Measurements from ENCODE around the gene AKT2. TPM values are rescaled to one million over a fixed set of nuclear protein-coding genes. Genes with fewer than 3 reads are reported as not detected.

AKT2 gene
- total and polyA plus RNA-seq, 2 of the 8 experiments (the other 6 are each of a cell fraction or from before 2014, with no cell fraction given), result 151 to 183 TPM

- Histone ChIP-seq H3K4ac (replicated peaks; ENCODE audit: insufficient read length, low read depth, low read length) (no peak overlapping the region), H3K4me3 (ENCODE audit: extremely low read depth in 1 of 4, insufficient read depth in 2 of 4, low read depth in 3 of 4, low read length in 4 of 4) (no peak overlapping the region), H2BK20ac (ENCODE audit: low read length) (no peak overlapping the region), H3K23ac (ENCODE audit: insufficient read length) (no peak overlapping the region), H3K56ac (replicated peaks; ENCODE audit: insufficient read length, low read depth, low read length) (no peak overlapping the region), H4K5ac (ENCODE audit: insufficient read length, low read depth, low read length) (no peak overlapping the region), H3K27me3 (replicated peaks in 1 of 4; ENCODE audit: control insufficient read depth in 3 of 4, extremely low read depth in 1 of 4, insufficient read depth in 3 of 4, low read length in 3 of 4) (no peaks in the 10 kb centered on the region; a peak in 1 of 7 replicates), H3K14ac (ENCODE audit: insufficient read length) (no peak overlapping the region), H3K79me1 (ENCODE audit: low read depth, low read length) (no peaks in the 10 kb centered on the region), H3K79me2 (ENCODE audit: control insufficient read depth in 1 of 2, insufficient read depth in 2 of 2, low read length in 2 of 2) (no peaks in the 10 kb centered on the region), H4K91ac (replicated peaks; ENCODE audit: insufficient read length, low read length) (no peak overlapping the region), H2AFZ (ENCODE audit: low read length) (no peak overlapping the region), H2AK5ac (ENCODE audit: low read depth, low read length) (no peak overlapping the region), H2BK12ac (ENCODE audit: low read depth, low read length) (no peak overlapping the region), H2BK5ac (ENCODE audit: low read depth, low read length) (no peak overlapping the region), H3K4me1 (replicated peaks in 1 of 4; ENCODE audit: control insufficient read depth in 3 of 4, insufficient read depth in 4 of 4, low read length in 3 of 4) (no peaks in the 10 kb centered on the region), H3K4me2 (ENCODE audit: insufficient read depth in 1 of 2, low read depth in 2 of 2, low read length in 2 of 2) (no peak overlapping the region), H4K8ac (ENCODE audit: extremely low read depth, insufficient read depth, low read length) (0 out of 2 replicates have a peak overlapping the region, but pooled peaks have one; percentile 5), H3K27ac (ENCODE audit: low read depth, low read length) (no peak overlapping the region), H2BK15ac (ENCODE audit: low read length) (no peak overlapping the region), H3K9ac (replicated peaks in 1 of 4; ENCODE audit: extremely low read depth in 1 of 4, low read depth in 3 of 4, low read length in 3 of 4) (no peak overlapping the region), H4K20me1 (replicated peaks in 1 of 2; ENCODE audit: control insufficient read depth in 1 of 2, insufficient read depth in 2 of 2, low read length in 2 of 2) (peaks cover 0 to 1% of the 10 kb centered on the region in 2 experiments), H3K23me2 (ENCODE audit: low read depth, low read length) (no peaks in the 10 kb centered on the region), H3K9me3 (ENCODE audit: insufficient read depth in 2 of 2, low read depth in 1 of 2, low read length in 1 of 2) (no peaks in the 10 kb centered on the region), H3K36me3 (ENCODE audit: control insufficient read depth in 2 of 4, insufficient read depth in 4 of 4, low read length in 3 of 4) (peaks cover 6 to 25% (median 17%) of the 10 kb centered on the region in 4 experiments; a peak in 7 of 8 replicates), H3K18ac (ENCODE audit: extremely low read depth, low read length) (no peak overlapping the region), H2BK120ac (replicated peaks; ENCODE audit: low read depth, low read length) (no peak overlapping the region)
- POLR2A ChIA-PET (ENCODE audit: partially characterized antibody), result interaction anchor here (0.9 kb wide), 1 partner anchor 10 kb away, joined by 4 read pairs; no protein-coding TSS in a partner anchor
- FAIRE-seq, result no peak
- DNase-seq (ENCODE audit: low read depth in 1 of 2, low spot score in 2 of 2), result no peak
- WGBS, 2 experiments (ENCODE audit: extremely low coverage in 1 of 2, insufficient coverage in 1 of 2, insufficient read length in 1 of 2, insufficient replicate concordance in 2 of 2, low coverage in 1 of 2, low lambda C conversion rate in 2 of 2, missing lambda C conversion rate in 1 of 2), result 87% methylated on average over 7 of the region's 7 CpGs; no CpG with 5 or more reads in 1 of the 2 experiments
- CTCF ChIA-PET (ENCODE audit: partially characterized antibody), result interaction anchor here (0.9 to 2.4 kb wide), 3 partner anchors 15 to 219 kb away, joined by 3 to 8 read pairs (median 3); no protein-coding TSS in a partner anchor
- TF ChIP-seq CHD2 (IDR thresholded peaks at IDR 0.05; ENCODE audit: low read length) (no peak), RBBP5 (IDR thresholded peaks at IDR 0.05; ENCODE audit: borderline replicate concordance, low read depth, low read length) (no peak), SRF (IDR thresholded peaks at IDR 0.05; ENCODE audit: low read depth, low read length) (no peak), NRF1 (IDR thresholded peaks at IDR 0.05; ENCODE audit: low read depth, low read length) (no peak), POU5F1 (IDR thresholded peaks at IDR 0.05; ENCODE audit: low read depth, low read length) (no peak), SP2 (IDR thresholded peaks at IDR 0.05; ENCODE audit: low read length) (no peak), TEAD4 (IDR thresholded peaks at IDR 0.05; ENCODE audit: low read depth, low read length) (no peak), POLR2A (IDR thresholded peaks at IDR 0.05; ENCODE audit: control extremely low read depth in 1 of 2, low read depth in 2 of 2, low read length in 2 of 2) (no peak), SIRT6 (IDR thresholded peaks at IDR 0.05; ENCODE audit: low read length) (no peak), TAF1 (IDR thresholded peaks at IDR 0.05; ENCODE audit: low read depth, low read length) (no peak), FOSL1 (IDR thresholded peaks at IDR 0.05; ENCODE audit: insufficient read depth, low read depth, low read length) (no peak), GABPA (IDR thresholded peaks at IDR 0.05; ENCODE audit: borderline replicate concordance, insufficient read depth, low read length) (no peak), SUZ12 (IDR thresholded peaks at IDR 0.05; ENCODE audit: low read length) (no peak), CHD1 (IDR thresholded peaks at IDR 0.05; ENCODE audit: low read depth, low read length) (no peak), CTBP2 (IDR thresholded peaks at IDR 0.05; ENCODE audit: borderline replicate concordance, insufficient read depth, insufficient read length, low read length) (no peak), RFX5 (IDR thresholded peaks at IDR 0.05; ENCODE audit: borderline replicate concordance, low read depth, low read length) (no peak)
These were observed 35.4 kb upstream of the AKT2 start for GRCh38 chr19:40320558-40320935.

All from H1 (cell line).